Ovary (tissue), 9 donors: ENCODE measurements around the gene FMN1. TPM values are rescaled to one million over a fixed set of nuclear protein-coding genes. Genes with fewer than 3 reads are reported as not detected.
"Not testable (repeated sequence)": the region's sequence is repeated elsewhere in the genome, so short reads cannot be mapped to it uniquely, and the experiment has no call there.

ENCODE experiments used
- DNase-seq, 5 donors: peaks; one replicate each; pipeline ENCODE4 v3.0.0-alpha.2; 2019 to 2020
- H3K27ac ChIP-seq, 2 donors: fragments of 200-600 bp; one replicate each; pipeline versions ENCODE4 v1.5.1 to v1.8.0; 2019 to 2022
- H3K27me3 ChIP-seq: fragments of 200-600 bp; one replicate; pipeline ENCODE4 v1.8.0; 2022
- H3K36me3 ChIP-seq: fragments of 200-600 bp; sonication (generic); one replicate; pipeline ENCODE4 v1.5.1; 2019
- H3K4me1 ChIP-seq: one replicate; pipeline ENCODE4 v1.8.1; 2013; ENCODE audit warnings: mild to moderate bottlenecking, moderate library complexity; ENCODE audit not compliant: insufficient read depth
- H3K4me3 ChIP-seq: fragments of 200-600 bp; sonication (generic); one replicate; pipeline ENCODE4 v1.5.1; 2017
- H3K9me3 ChIP-seq, 2 donors: fragments of 200-600 bp in 1 of 2; sonication (generic) in 1 of 2; one replicate each; pipeline versions ENCODE4 v1.5.1 to v1.8.1; 2013 to 2019; ENCODE audit warnings: mild to moderate bottlenecking in 1 of 2, moderate library complexity in 1 of 2
- CTCF ChIP-seq, 3 donors: fragments of 450-650 bp in 2 of 3; fragments of 200-600 bp in 1 of 3; IDR thresholded peaks; one replicate each; pipeline versions ENCODE4 v1.5.1 to v1.8.0; 2016 to 2022; ENCODE audit warnings: antibody characterized with exemption in 3 of 3, mild to moderate bottlenecking in 1 of 3
- EP300 ChIP-seq: sonication (generic); formaldehyde crosslinking; IDR thresholded peaks from one replicate; pipeline ENCODE4 v1.6.1; 2017; ENCODE audit warnings: antibody characterized with exemption
- POLR2A ChIP-seq: fragments of 450-650 bp; IDR thresholded peaks from one replicate; pipeline ENCODE4 v1.6.1; 2017; ENCODE audit warnings: antibody characterized with exemption, mild to moderate bottlenecking, moderate library complexity
- WGBS, 3 donors: extraction: QIAGEN DNeasy Blood & Tissue Kit in 1 of 3; methylation state at CpG; one replicate each; pipeline versions ENCODE4 v1.1.5 to v1.1.7; 2013 to 2017; 5-methylcytosine and 5-hydroxymethylcytosine counted together
- intact Hi-C, 4 donors: fragments of 100-400 bp; cut with DNase I; formaldehyde crosslinking; loops; one replicate each; pipeline versions ENCODE4 v1.11.0 to v1.15.1; 2022 to 2023
- polyA plus RNA-seq, 2 donors: library from polyadenylated mRNA; stranded (reverse); fragments of 200-250 nt in 1 of 2; fragments of 350-450 nt in 1 of 2; fragmentation: Illumina TruSeq in 1 of 2; extraction: RNeasy Lipid Tissue Mini Kit (QIAGEN cat#74804) in 1 of 2; gene quantifications; one replicate each; pipeline ENCODE4 v1.2.3, GENCODE V29; 2013 to 2014
- total RNA-seq, 7 donors: library from RNA; depleted of rRNA in 2 of 7; stranded (reverse); fragments of >200 nt in 2 of 7; fragmentation: NEBNext Ultra II Directional in 3 of 7; extraction: Animal tissue kit (Norgen Biotek cat#: 25700) in 3 of 7; gene quantifications; one replicate each; pipeline versions ENCODE4 v1.1.0 to v1.2.4, GENCODE V29; 2016 to 2023
- donor health status: DM: no; HTN: no; CAD: no; lungs with moderate emphysema.
- donor health status: DM: no; HTN: no; CAD: no.
- donor health status: Bipolar disorder and iron deficiency.
- donor health status: DM: yes; HTN: yes; CAD: no.
- donor health status: DM: no; HTN: no; CAD: no.
- donor health status: DM: yes; HTN: yes; CAD: no.

The FMN1 gene
- total and polyA plus RNA-seq, 9 donors: 0.13 to 16.9 (median 2.6) TPM

- Histone ChIP-seq H3K36me3 (no peaks in the 10 kb centered on the region), H3K4me1 (no peaks in the 10 kb centered on the region), H3K4me3 (no peak overlapping the region), H3K9me3 (no peaks in the 10 kb centered on the region), H3K27ac (no peak overlapping the region), H3K27me3 (no peaks in the 10 kb centered on the region)
- no peak for DNase-seq
- 19 to 25% (median 23%) methylated on average over 12 of the region's 12 CpGs for WGBS, 3 donors
- TF ChIP-seq EP300 (no peak), CTCF (IDR thresholded peaks at IDR 0.05) (no peak), POLR2A (no peak)
- intact Hi-C loops: no loop called here
Measured at GRCh38 chr15:32952901-32953532, 241.5 kb downstream of the FMN1 start.

- no peaks in the 10 kb centered on the region for H3K27me3 ChIP-seq
- no peak overlapping the region for H3K4me3 ChIP-seq
- no peak for DNase-seq
- WGBS, 3 donors: 70 to 75% (median 73%) methylated on average over 4 of the region's 4 CpGs
- intact Hi-C loops: no loop called here
- no peak for TF ChIP-seq CTCF (IDR thresholded peaks at IDR 0.05)
- no peaks in the 10 kb centered on the region for H3K9me3 ChIP-seq
- H3K36me3 ChIP-seq: no peaks in the 10 kb centered on the region
- no peak overlapping the region for H3K27ac ChIP-seq
- H3K4me1 ChIP-seq: no peaks in the 10 kb centered on the region
Measured at GRCh38 chr15:32951736-32952464, 242.6 kb downstream of the FMN1 start.

GRCh38 chr15:32950051-32950450 lies 244.5 kb downstream of the FMN1 start:
- H3K9me3 ChIP-seq, DNase-seq, intact Hi-C loops, H3K27me3 ChIP-seq, H3K27ac ChIP-seq, H3K36me3 ChIP-seq, H3K4me1 ChIP-seq, H3K4me3 ChIP-seq: not testable (repeated sequence)

GRCh38 chr15:32946210-32946609 lies 248.3 kb downstream of the FMN1 start:
- WGBS, 3 donors: 93 to 96% (median 95%) methylated on average over 4 of the region's 4 CpGs
- no peaks in the 10 kb centered on the region for H3K27me3 ChIP-seq
- DNase-seq: no peak
- intact Hi-C loops: no loop called here
- no peaks in the 10 kb centered on the region for H3K36me3 ChIP-seq
- H3K4me3 ChIP-seq: no peak overlapping the region
- H3K9me3 ChIP-seq: no peaks in the 10 kb centered on the region
- TF ChIP-seq EP300 (no peak), CTCF (IDR thresholded peaks at IDR 0.05) (no peak), POLR2A (no peak)
- no peaks in the 10 kb centered on the region for H3K4me1 ChIP-seq
- H3K27ac ChIP-seq: no peak overlapping the region

GRCh38 chr15:32944431-32944830 lies 250.1 kb downstream of the FMN1 start:
- no peaks in the 10 kb centered on the region for H3K4me1 ChIP-seq
- TF ChIP-seq CTCF (IDR thresholded peaks at IDR 0.05): no peak
- TF ChIP-seq POLR2A: no peak
- TF ChIP-seq EP300: no peak
- H3K27me3 ChIP-seq: no peaks in the 10 kb centered on the region
- H3K9me3 ChIP-seq: no peaks in the 10 kb centered on the region
- no peaks in the 10 kb centered on the region for H3K36me3 ChIP-seq
- 86 to 91% (median 87%) methylated on average over 3 of the region's 3 CpGs for WGBS, 3 donors
- H3K27ac ChIP-seq: no peak overlapping the region
- intact Hi-C loops: no loop called here
- DNase-seq: no peak
- no peak overlapping the region for H3K4me3 ChIP-seq
